Hepatocyte (in vitro differentiated cells): ENCODE data around the gene MIR17HG.

ENCODE experiments used
- CTCF ChIP-seq: fragments of 200-600 bp; sonication (generic); IDR thresholded peaks from 2 replicates; pipeline ENCODE4 v1.5.1; 2016; ENCODE audit warnings: antibody characterized with exemption, mild to moderate bottlenecking; ENCODE audit not compliant: poor library complexity
- EZH2 ChIP-seq: fragments of 200-600 bp; sonication (generic); IDR thresholded peaks from 2 replicates; pipeline ENCODE4 v1.6.1; 2016; ENCODE audit warnings: antibody characterized with exemption, mild to moderate bottlenecking, borderline replicate concordance
- EZH2phosphoT487 ChIP-seq: fragments of 200-600 bp; sonication (generic); IDR thresholded peaks from one replicate; pipeline ENCODE4 v1.6.1; 2018; ENCODE audit warnings: antibody characterized with exemption, mild to moderate bottlenecking, low read depth, moderate library complexity; ENCODE audit not compliant: unreplicated experiment, severe bottlenecking

DNA sequence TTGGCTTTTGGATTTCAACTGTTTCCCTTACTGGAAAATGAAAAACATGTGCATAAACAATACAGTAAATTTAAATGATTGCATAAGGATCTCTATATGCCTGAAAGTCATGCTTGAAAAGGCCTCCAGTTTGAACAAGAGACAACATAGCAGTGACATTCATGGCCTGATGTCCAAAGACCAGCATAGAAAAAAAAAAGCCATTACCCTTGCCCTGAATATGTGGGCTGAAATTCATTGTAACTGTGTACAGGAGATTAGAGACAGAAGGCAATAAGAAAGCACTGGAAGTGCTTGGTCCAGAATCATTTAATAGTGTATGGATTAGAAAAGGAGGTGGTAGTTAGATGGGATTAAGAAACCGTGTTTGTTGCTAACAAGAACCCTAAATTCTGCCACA is 15.4 kb downstream of the MIR17HG start:
- TF ChIP-seq EZH2 (no peak), CTCF (no peak), EZH2phosphoT487 (no peak)
